CD4-positive, alpha-beta T cell (primary cell): ENCODE results near the gene CWC27. TPM values are rescaled to one million over a fixed set of nuclear protein-coding genes. Genes with fewer than 3 reads are reported as not detected.

Experiments used
- ATAC-seq: fragments of 200-7000 bp; cut with Tn5 transposase; one replicate; pipeline ENCODE4 v1.10.0; 2022; ENCODE audit warnings: mild to moderate bottlenecking; ENCODE audit not compliant: poor library complexity
- CTCF ChIA-PET: fragments of 350-600 bp; sonication (Branson Sonifier 250); formaldehyde crosslinking; loops from one replicate; lab custom pipeline; 2021; ENCODE audit warnings: antibody characterized with exemption, inconsistent platforms; lab: Charles Lee
- POLR2A ChIA-PET: fragments of 350-600 bp; sonication (Branson Sonifier 250); formaldehyde crosslinking; loops from one replicate; lab custom pipeline; 2021; ENCODE audit warnings: antibody characterized with exemption, inconsistent platforms; lab: Charles Lee
- DNase-seq, 14 experiments: peaks; one replicate each; pipeline ENCODE4 v3.0.0-alpha.2; 2013 to 2020; ENCODE audit warnings: mixed read lengths in 2 of 14
- H3K27ac ChIP-seq, 2 donors: one replicate each; pipeline versions ENCODE4 v1.5.1 to v1.7.0; 2013; ENCODE audit warnings: low read length in 2 of 2, low read depth in 1 of 2, mild to moderate bottlenecking in 1 of 2
- H3K27me3 ChIP-seq, 2 experiments: 1 replicate in 1 of 2; 2 replicates in 1 of 2; pipeline versions ENCODE4 v1.6.1 to v1.7.0; 2013; ENCODE audit warnings: low read length in 2 of 2, control low read depth in 1 of 2, mild to moderate bottlenecking in 1 of 2, moderate library complexity in 1 of 2; ENCODE audit not compliant: insufficient read depth in 2 of 2, control insufficient read depth in 1 of 2
- H3K36me3 ChIP-seq: one replicate; pipeline ENCODE4 v1.6.1; 2013; ENCODE audit warnings: low read length, control low read depth; ENCODE audit not compliant: insufficient read depth
- H3K4me1 ChIP-seq: one replicate; pipeline ENCODE4 v1.6.1; 2013; ENCODE audit warnings: low read length, control low read depth; ENCODE audit not compliant: insufficient read depth
- H3K4me3 ChIP-seq: one replicate; pipeline ENCODE4 v1.5.1; 2013; ENCODE audit warnings: mild to moderate bottlenecking, low read length, moderate library complexity
- H3K9me3 ChIP-seq, 2 experiments: 1 replicate in 1 of 2; 2 replicates in 1 of 2; pipeline versions ENCODE4 v1.6.1 to v1.7.0; 2013; ENCODE audit warnings: low read length in 2 of 2, mild to moderate bottlenecking in 2 of 2, control low read depth in 1 of 2, moderate library complexity in 1 of 2; ENCODE audit not compliant: control insufficient read depth in 1 of 2, insufficient read depth in 1 of 2
- H3K27ac Mint-ChIP-seq: one replicate; pipeline ENCODE4 v1.8.0; 2020; ENCODE audit warnings: mixed read lengths
- H3K27me3 Mint-ChIP-seq: one replicate; pipeline ENCODE4 v1.8.0; 2021; ENCODE audit warnings: mixed read lengths
- H3K36me3 Mint-ChIP-seq: one replicate; pipeline ENCODE4 v1.8.0; 2021; ENCODE audit warnings: low read depth, mixed read lengths
- H3K4me1 Mint-ChIP-seq: one replicate; pipeline ENCODE4 v1.8.0; 2021; ENCODE audit warnings: low read depth, mixed read lengths
- H3K4me3 Mint-ChIP-seq: one replicate; pipeline ENCODE4 v1.8.0; 2020; ENCODE audit warnings: mild to moderate bottlenecking, mixed read lengths
- H3K9me3 Mint-ChIP-seq: one replicate; pipeline ENCODE4 v1.8.0; 2020; ENCODE audit warnings: mixed read lengths
- CTCF ChIP-seq: fragments of 200-600 bp; IDR thresholded peaks from one replicate; pipeline ENCODE4 v1.8.0; 2022; ENCODE audit warnings: antibody characterized with exemption, mild to moderate bottlenecking
- intact Hi-C, 2 experiments: fragments of 100-400 bp; cut with DNase I in 1 of 2; cut with micrococcal nuclease in 1 of 2; formaldehyde crosslinking; loops; one replicate each; pipeline versions ENCODE4 v1.15.1 to v1.9.0; 2023 to 2025; cut with DNase I, micrococcal nuclease
- total RNA-seq, 174 experiments: library from RNA in 2 of 174; stranded (reverse) in 2 of 174; gene quantifications; one replicate each; pipeline ENCODE4 v1.2.3 and lab custom pipeline; 2021 to 2026

Gene CWC27
- total RNA-seq, 2 experiments from 2014 or later, result 14.2 to 14.5 TPM

- no peak overlapping the region for H3K27ac ChIP-seq
- no peak overlapping the region for H3K27ac Mint-ChIP-seq
- no peaks in the 10 kb centered on the region for H3K9me3 ChIP-seq
- ChIA-PET CTCF (no interaction called here), POLR2A (no interaction called here)
- H3K4me3 Mint-ChIP-seq, result no peak overlapping the region
- H3K36me3 ChIP-seq, result no peaks in the 10 kb centered on the region
- TF ChIP-seq CTCF, result no peak
- H3K36me3 Mint-ChIP-seq, result peaks cover 16% of the 10 kb centered on the region
- H3K9me3 Mint-ChIP-seq, result no peaks in the 10 kb centered on the region
- DNase-seq (no peak), ATAC-seq (no peak)
- no peaks in the 10 kb centered on the region for H3K27me3 Mint-ChIP-seq
- no peaks in the 10 kb centered on the region for H3K4me1 Mint-ChIP-seq
- H3K27me3 ChIP-seq, result no peaks in the 10 kb centered on the region
- no peaks in the 10 kb centered on the region for H3K4me1 ChIP-seq
- intact Hi-C loops, result no loop called here
- H3K4me3 ChIP-seq, result no peak overlapping the region
These were observed 104.7 kb downstream of the CWC27 start for GRCh38 chr5:64873441-64873840.

GRCh38 chr5:64874753-64875152 is 106.0 kb downstream of the CWC27 start:
- ChIA-PET POLR2A (no interaction called here), CTCF (no interaction called here)
- Mint-ChIP-seq H3K27me3 (no peaks in the 10 kb centered on the region), H3K9me3 (no peaks in the 10 kb centered on the region), H3K4me3 (no peak overlapping the region), H3K36me3 (peaks cover 16% of the 10 kb centered on the region), H3K27ac (no peak overlapping the region), H3K4me1 (no peaks in the 10 kb centered on the region)
- Histone ChIP-seq H3K27ac (no peak overlapping the region), H3K4me1 (no peaks in the 10 kb centered on the region), H3K27me3 (no peaks in the 10 kb centered on the region), H3K9me3 (no peaks in the 10 kb centered on the region), H3K4me3 (no peak overlapping the region), H3K36me3 (no peaks in the 10 kb centered on the region)
- intact Hi-C loops, result no loop called here
- ATAC-seq, result no peak
- no peak for TF ChIP-seq CTCF
- DNase-seq, result no peak

GRCh38 chr5:64876203-64876602 is 107.5 kb downstream of the CWC27 start:
- H3K9me3 Mint-ChIP-seq, result no peaks in the 10 kb centered on the region
- TF ChIP-seq CTCF, result no peak
- DNase-seq (no peak), ATAC-seq (no peak)
- no peak overlapping the region for H3K27ac Mint-ChIP-seq
- H3K36me3 Mint-ChIP-seq, result peaks cover 19% of the 10 kb centered on the region
- Histone ChIP-seq H3K4me1 (no peaks in the 10 kb centered on the region), H3K4me3 (no peak overlapping the region), H3K27ac (no peak overlapping the region), H3K36me3 (no peaks in the 10 kb centered on the region), H3K27me3 (no peaks in the 10 kb centered on the region), H3K9me3 (no peaks in the 10 kb centered on the region)
- no peaks in the 10 kb centered on the region for H3K27me3 Mint-ChIP-seq
- POLR2A ChIA-PET, result no interaction called here
- no peaks in the 10 kb centered on the region for H3K4me1 Mint-ChIP-seq
- CTCF ChIA-PET, result no interaction called here
- H3K4me3 Mint-ChIP-seq, result no peak overlapping the region
- intact Hi-C loops, result no loop called here
